ENCODE results near the gene CHRND. TPM values are rescaled to one million over a fixed set of nuclear protein-coding genes. Genes with fewer than 3 reads are reported as not detected.

The CHRND gene
- total RNA-seq, 4 donors from 2014 or later, result not detected

DNA sequence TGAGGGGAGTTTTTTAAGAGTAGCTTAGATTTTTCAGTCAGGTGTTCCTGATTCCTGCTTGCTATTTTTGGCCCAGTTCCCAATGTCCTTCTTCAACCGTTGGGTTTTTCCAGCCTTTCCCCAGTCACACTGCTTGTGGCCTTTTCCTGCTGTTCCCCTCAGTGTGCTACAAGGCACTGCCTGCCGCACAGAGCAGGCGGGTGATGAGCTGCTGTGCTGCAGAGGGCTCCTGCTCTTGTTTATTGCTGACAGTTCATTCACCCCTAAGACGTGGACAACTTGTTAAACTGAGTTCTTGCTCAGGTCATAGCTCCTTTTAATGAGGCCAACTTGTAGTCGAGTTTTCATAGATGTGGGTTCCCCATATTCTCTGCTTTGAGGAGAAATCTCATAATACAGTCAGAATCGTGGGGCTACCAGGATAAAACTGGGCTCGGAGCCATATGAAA, 45.1 kb downstream of the CHRND start:
- H3K9me3 ChIP-seq, result no peaks in the 10 kb centered on the region
- TF ChIP-seq, protein P1, sequence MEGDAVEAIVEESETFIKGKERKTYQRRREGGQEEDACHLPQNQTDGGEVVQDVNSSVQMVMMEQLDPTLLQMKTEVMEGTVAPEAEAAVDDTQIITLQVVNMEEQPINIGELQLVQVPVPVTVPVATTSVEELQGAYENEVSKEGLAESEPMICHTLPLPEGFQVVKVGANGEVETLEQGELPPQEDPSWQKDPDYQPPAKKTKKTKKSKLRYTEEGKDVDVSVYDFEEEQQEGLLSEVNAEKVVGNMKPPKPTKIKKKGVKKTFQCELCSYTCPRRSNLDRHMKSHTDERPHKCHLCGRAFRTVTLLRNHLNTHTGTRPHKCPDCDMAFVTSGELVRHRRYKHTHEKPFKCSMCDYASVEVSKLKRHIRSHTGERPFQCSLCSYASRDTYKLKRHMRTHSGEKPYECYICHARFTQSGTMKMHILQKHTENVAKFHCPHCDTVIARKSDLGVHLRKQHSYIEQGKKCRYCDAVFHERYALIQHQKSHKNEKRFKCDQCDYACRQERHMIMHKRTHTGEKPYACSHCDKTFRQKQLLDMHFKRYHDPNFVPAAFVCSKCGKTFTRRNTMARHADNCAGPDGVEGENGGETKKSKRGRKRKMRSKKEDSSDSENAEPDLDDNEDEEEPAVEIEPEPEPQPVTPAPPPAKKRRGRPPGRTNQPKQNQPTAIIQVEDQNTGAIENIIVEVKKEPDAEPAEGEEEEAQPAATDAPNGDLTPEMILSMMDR (IDR thresholded peaks at IDR 0.05), result no peak
- H3K36me3 ChIP-seq, result peaks cover 0 to 68% (median 0%) of the 10 kb centered on the region in 3 donors
- DNase-seq, result no peak
- no peaks in the 10 kb centered on the region for H3K4me1 ChIP-seq
- no peaks in the 10 kb centered on the region for H3K27me3 ChIP-seq
- no peak overlapping the region for H3K27ac ChIP-seq
- no peak overlapping the region for H3K4me3 ChIP-seq

DNA sequence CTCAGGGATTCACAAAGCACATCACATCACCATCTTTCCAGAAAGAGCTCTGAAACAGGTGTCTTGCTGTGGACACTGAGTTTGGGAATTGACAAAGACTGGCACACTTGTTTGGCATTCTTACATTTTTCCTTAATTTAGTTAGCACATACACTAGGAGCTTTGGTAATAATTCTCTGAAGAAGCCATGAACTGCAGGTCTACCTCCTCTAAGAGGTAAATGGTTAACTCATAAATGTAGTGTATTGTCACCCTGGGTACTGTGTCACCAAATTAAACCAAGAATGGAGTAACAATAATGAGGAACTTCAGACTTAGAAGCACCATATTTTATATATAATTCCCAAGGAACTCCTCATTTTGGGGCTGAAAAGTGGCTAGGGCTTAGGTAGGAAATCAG, 47.1 kb downstream of the CHRND start:
- no peaks in the 10 kb centered on the region for H3K9me3 ChIP-seq
- TF ChIP-seq, protein P1 (IDR thresholded peaks at IDR 0.05), result no peak
- no peak for TF ChIP-seq POLR2A (IDR thresholded peaks at IDR 0.05)
- H3K27me3 ChIP-seq, result no peaks in the 10 kb centered on the region
- H3K36me3 ChIP-seq, result peaks cover 0 to 48% (median 0%) of the 10 kb centered on the region in 3 donors
- H3K27ac ChIP-seq, result peak overlapping the region in 1 of 4 donors; percentile 7
- H3K4me3 ChIP-seq, result no peak overlapping the region
- DNase-seq, result no peak
- no peaks in the 10 kb centered on the region for H3K4me1 ChIP-seq

DNA sequence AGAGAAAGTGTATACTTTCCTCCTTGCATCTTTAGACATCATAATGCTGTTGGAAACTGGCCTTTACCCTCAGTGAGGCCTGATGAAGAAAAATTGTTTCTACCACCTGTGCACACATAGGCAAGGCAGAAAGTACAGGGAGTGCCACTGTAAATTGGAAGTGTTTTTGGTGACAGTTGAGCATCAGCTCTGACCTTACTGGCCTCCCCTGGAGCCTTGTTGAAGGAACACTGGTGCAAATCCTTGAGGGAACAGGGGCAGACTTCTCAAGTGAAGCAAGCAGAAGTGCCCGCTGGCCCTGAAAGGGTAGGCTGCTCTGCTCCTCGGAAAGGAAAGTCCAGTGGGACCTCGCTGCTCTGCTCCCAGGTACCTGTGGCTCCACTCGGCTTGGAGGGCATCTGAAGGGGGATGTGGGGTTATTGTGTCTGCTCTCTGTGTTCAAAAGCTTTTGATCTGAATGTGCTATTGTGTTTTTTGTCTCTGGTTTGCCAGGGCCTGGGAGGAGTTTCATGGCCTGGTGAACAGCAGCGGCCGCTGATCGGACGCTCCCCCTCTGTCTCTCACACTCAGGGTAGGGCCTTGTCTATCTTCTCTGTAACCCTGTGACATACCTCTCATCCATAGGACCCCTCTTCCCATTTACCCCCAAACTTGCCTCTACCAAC, 47.9 kb downstream of the CHRND start:
- Histone ChIP-seq H3K4me3 (no peak overlapping the region), H3K27ac (peak overlapping the region in 1 of 4 donors; percentile 37), H3K4me1 (no peaks in the 10 kb centered on the region), H3K9me3 (no peaks in the 10 kb centered on the region), H3K36me3 (peaks cover 0 to 40% (median 0%) of the 10 kb centered on the region in 3 donors), H3K27me3 (no peaks in the 10 kb centered on the region)
- TF ChIP-seq, protein P1 (IDR thresholded peaks at IDR 0.05), result no peak
- no peak for TF ChIP-seq POLR2A (IDR thresholded peaks at IDR 0.05)
- DNase-seq, result no peak

GRCh38 chr2:232574674-232575403, 48.9 kb downstream of the CHRND start:
- H3K27me3 ChIP-seq, result no peaks in the 10 kb centered on the region
- TF ChIP-seq, protein P1 (IDR thresholded peaks at IDR 0.05), result no peak
- H3K27ac ChIP-seq, result no peak overlapping the region
- DNase-seq, result no peak
- H3K9me3 ChIP-seq, result no peaks in the 10 kb centered on the region
- H3K4me1 ChIP-seq, result no peaks in the 10 kb centered on the region
- no peak overlapping the region for H3K4me3 ChIP-seq
- peaks cover 0 to 30% (median 0%) of the 10 kb centered on the region in 3 donors for H3K36me3 ChIP-seq

DNA sequence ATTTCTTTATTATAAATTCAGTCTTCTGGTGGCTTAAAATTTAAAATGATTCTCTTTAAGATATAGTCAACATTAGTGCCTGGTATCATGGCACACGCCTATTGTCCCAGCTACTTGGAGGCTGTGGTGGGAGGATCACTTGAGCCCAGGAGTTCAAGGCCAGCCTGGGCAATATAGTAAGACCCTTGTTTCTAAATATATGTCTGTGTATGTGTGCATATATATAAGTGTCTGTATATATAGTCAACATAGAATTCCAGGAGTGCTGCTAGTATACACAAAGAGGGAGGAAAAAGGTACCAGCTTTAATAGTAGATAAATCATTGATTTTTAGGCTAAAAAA, 49.4 kb downstream of the CHRND start:
- DNase-seq, result no peak
- Histone ChIP-seq H3K36me3 (peaks cover 0 to 26% (median 0%) of the 10 kb centered on the region in 3 donors), H3K4me1 (no peaks in the 10 kb centered on the region), H3K27ac (no peak overlapping the region), H3K9me3 (no peaks in the 10 kb centered on the region), H3K4me3 (no peak overlapping the region), H3K27me3 (no peaks in the 10 kb centered on the region)
- TF ChIP-seq, protein P1 (IDR thresholded peaks at IDR 0.05), result no peak
- TF ChIP-seq POLR2A (IDR thresholded peaks at IDR 0.05), result no peak
